ENCODE data around the gene LRP2. TPM values are rescaled to one million over a fixed set of nuclear protein-coding genes. Genes with fewer than 3 reads are reported as not detected.

The LRP2 gene
- polyA plus RNA-seq, 1 donor (not counting 4 experiments of a cell fraction or from before 2014, with no cell fraction given) = not detected

GRCh38 chr2:169112841-169113240 lies 249.5 kb downstream of the LRP2 start:
- TF ChIP-seq CTCF (optimal IDR thresholded peaks at IDR 0.05 in 1 of 3, IDR thresholded peaks at IDR 0.05 in 1 of 3, conservative IDR thresholded peaks at IDR 0.05 in 1 of 3; ENCODE audit: extremely low read depth in 1 of 3, insufficient read depth in 2 of 3, low read length in 3 of 3) = no peak
- no peak for TF ChIP-seq EZH2 (IDR thresholded peaks at IDR 0.05; ENCODE audit: low read length)
- Histone ChIP-seq H4K20me1 (ENCODE audit: control insufficient read depth, extremely low read depth, insufficient read depth, low read length) (no peaks in the 10 kb centered on the region), H3K9me1 (ENCODE audit: control insufficient read depth, extremely low read depth, insufficient read depth, low read length) (no peaks in the 10 kb centered on the region), H3K4me3 (ENCODE audit: control insufficient read depth in 2 of 3, extremely low read depth in 1 of 3, insufficient read depth in 2 of 3, low read depth in 1 of 3, low read length in 3 of 3) (no peak overlapping the region), H3K27me3 (ENCODE audit: control insufficient read depth, extremely low read depth, insufficient read depth, low read length) (peaks cover 3% of the 10 kb centered on the region), H2AFZ (ENCODE audit: control insufficient read depth, low read length) (no peak overlapping the region), H3K27ac (ENCODE audit: control insufficient read depth, insufficient read depth, low read length) (no peak overlapping the region), H3K9ac (ENCODE audit: control insufficient read depth, extremely low read depth, insufficient read depth, low read length) (no peak overlapping the region), H3K4me1 (ENCODE audit: control insufficient read depth, extremely low read depth, insufficient read depth, low read length) (peaks cover 3% of the 10 kb centered on the region), H3K9me3 (ENCODE audit: control insufficient read depth, low read depth, low read length) (no peaks in the 10 kb centered on the region), H3K36me3 (ENCODE audit: control insufficient read depth in 2 of 2, extremely low read depth in 1 of 2, insufficient read depth in 2 of 2, low read length in 2 of 2) (no peaks in the 10 kb centered on the region), H3K4me2 (ENCODE audit: control insufficient read depth, extremely low read depth, insufficient read depth, low read depth, low read length) (no peak overlapping the region), H3K79me2 (ENCODE audit: control insufficient read depth, insufficient read depth, low read length) (no peaks in the 10 kb centered on the region)
- dilution Hi-C loops (cut with MboI; ENCODE audit: extremely low pct_ligation_motif_present, low sequenced_read_pairs) = no loop called here
- no peak for DNase-seq (ENCODE audit: low read depth, low spot score)
- no peak for FAIRE-seq

GRCh38 chr2:169110916-169111315 lies 251.4 kb downstream of the LRP2 start:
- no peak overlapping the region for H3K27ac ChIP-seq (ENCODE audit: control insufficient read depth, insufficient read depth, low read length)
- no peaks in the 10 kb centered on the region for H3K79me2 ChIP-seq (ENCODE audit: control insufficient read depth, insufficient read depth, low read length)
- no peak overlapping the region for H3K9ac ChIP-seq (ENCODE audit: control insufficient read depth, extremely low read depth, insufficient read depth, low read length)
- H3K27me3 ChIP-seq (ENCODE audit: control insufficient read depth, extremely low read depth, insufficient read depth, low read length) = no peaks in the 10 kb centered on the region
- H4K20me1 ChIP-seq (ENCODE audit: control insufficient read depth, extremely low read depth, insufficient read depth, low read length) = no peaks in the 10 kb centered on the region
- no peaks in the 10 kb centered on the region for H3K9me1 ChIP-seq (ENCODE audit: control insufficient read depth, extremely low read depth, insufficient read depth, low read length)
- no peak overlapping the region for H3K4me3 ChIP-seq (ENCODE audit: control insufficient read depth in 2 of 3, extremely low read depth in 1 of 3, insufficient read depth in 2 of 3, low read depth in 1 of 3, low read length in 3 of 3)
- FAIRE-seq (no peak), DNase-seq (ENCODE audit: low read depth, low spot score) (no peak)
- H3K4me2 ChIP-seq (ENCODE audit: control insufficient read depth, extremely low read depth, insufficient read depth, low read depth, low read length) = no peak overlapping the region
- no peaks in the 10 kb centered on the region for H3K36me3 ChIP-seq (ENCODE audit: control insufficient read depth in 2 of 2, extremely low read depth in 1 of 2, insufficient read depth in 2 of 2, low read length in 2 of 2)
- dilution Hi-C loops (cut with MboI; ENCODE audit: extremely low pct_ligation_motif_present, low sequenced_read_pairs) = no loop called here
- H3K4me1 ChIP-seq (ENCODE audit: control insufficient read depth, extremely low read depth, insufficient read depth, low read length) = peaks cover 3% of the 10 kb centered on the region
- TF ChIP-seq EZH2 (IDR thresholded peaks at IDR 0.05; ENCODE audit: low read length) = no peak
- TF ChIP-seq CTCF (optimal IDR thresholded peaks at IDR 0.05 in 1 of 3, IDR thresholded peaks at IDR 0.05 in 1 of 3, conservative IDR thresholded peaks at IDR 0.05 in 1 of 3; ENCODE audit: extremely low read depth in 1 of 3, insufficient read depth in 2 of 3, low read length in 3 of 3) = no peak
- no peak overlapping the region for H2AFZ ChIP-seq (ENCODE audit: control insufficient read depth, low read length)
- no peaks in the 10 kb centered on the region for H3K9me3 ChIP-seq (ENCODE audit: control insufficient read depth, low read depth, low read length)

Data from keratinocyte (primary cell).